ENCODE measurements around the gene STAM. TPM values are rescaled to one million over a fixed set of nuclear protein-coding genes. Genes with fewer than 3 reads are reported as not detected.

STAM gene
- total RNA-seq, 1 donor from 2014 or later = 29.0 TPM

DNA sequence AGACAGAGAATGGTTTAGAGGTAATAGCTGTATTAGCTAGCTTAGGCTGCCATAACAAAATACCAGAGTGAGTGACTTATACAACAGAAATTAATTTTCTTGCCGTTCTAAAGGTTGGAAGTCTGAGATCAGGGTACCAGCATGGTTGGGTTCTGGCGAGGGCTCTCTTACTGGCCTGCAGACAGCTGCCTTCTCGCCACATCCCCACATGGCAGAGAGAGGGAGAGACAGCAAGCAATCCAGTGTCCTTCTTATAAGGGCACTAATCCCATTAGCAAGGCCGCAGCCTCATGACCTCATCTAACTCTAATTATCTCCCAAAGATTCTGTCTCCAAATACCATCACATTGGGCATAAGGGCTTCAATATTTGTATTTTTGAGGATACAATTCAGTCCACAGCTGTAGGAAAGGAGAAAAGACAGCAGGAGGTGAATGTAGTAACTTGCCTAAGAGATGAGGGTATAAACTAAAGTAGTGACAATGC is 3.6 kb upstream of the STAM start:
- TF ChIP-seq, protein P1, sequence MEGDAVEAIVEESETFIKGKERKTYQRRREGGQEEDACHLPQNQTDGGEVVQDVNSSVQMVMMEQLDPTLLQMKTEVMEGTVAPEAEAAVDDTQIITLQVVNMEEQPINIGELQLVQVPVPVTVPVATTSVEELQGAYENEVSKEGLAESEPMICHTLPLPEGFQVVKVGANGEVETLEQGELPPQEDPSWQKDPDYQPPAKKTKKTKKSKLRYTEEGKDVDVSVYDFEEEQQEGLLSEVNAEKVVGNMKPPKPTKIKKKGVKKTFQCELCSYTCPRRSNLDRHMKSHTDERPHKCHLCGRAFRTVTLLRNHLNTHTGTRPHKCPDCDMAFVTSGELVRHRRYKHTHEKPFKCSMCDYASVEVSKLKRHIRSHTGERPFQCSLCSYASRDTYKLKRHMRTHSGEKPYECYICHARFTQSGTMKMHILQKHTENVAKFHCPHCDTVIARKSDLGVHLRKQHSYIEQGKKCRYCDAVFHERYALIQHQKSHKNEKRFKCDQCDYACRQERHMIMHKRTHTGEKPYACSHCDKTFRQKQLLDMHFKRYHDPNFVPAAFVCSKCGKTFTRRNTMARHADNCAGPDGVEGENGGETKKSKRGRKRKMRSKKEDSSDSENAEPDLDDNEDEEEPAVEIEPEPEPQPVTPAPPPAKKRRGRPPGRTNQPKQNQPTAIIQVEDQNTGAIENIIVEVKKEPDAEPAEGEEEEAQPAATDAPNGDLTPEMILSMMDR (conservative IDR thresholded peaks at IDR 0.05) = no peak
- no peak overlapping the region for H3K27ac Mint-ChIP-seq (ENCODE audit: unreplicated experiment)
- peaks cover 10% of the 10 kb centered on the region for H3K36me3 Mint-ChIP-seq (ENCODE audit: low read depth)
- peak overlapping the region; percentile 38 for H3K4me3 Mint-ChIP-seq
- H3K4me1 Mint-ChIP-seq = peaks cover 20% of the 10 kb centered on the region
- H3K9me3 Mint-ChIP-seq = no peaks in the 10 kb centered on the region
- DNase-seq (ENCODE audit: low read depth, low spot score) = no peak
- H3K27me3 Mint-ChIP-seq (ENCODE audit: low read depth) = no peaks in the 10 kb centered on the region

DNA sequence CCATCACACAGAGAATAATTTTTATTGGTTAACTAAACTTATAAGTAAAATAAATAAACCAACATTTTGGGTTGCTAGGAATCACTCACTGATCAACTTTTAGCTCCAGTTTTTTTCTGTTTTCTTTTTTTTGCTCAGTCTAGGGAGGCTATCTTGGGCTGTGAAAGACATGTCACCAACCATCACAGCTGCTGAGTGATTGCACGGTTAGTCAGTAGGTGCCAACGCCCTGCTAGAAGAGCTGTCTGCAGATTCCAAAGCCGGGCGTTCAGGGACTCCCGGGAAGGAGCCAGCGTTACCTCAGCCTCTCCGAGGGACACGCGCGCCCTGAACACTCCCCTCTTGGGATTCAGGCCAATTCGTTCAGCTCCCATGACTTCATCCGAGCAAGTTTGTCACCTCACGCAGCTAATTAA is 604 bp upstream of the STAM start:
- Mint-ChIP-seq H3K27ac (ENCODE audit: unreplicated experiment) (peak overlapping the region; percentile 100), H3K27me3 (ENCODE audit: low read depth) (no peaks in the 10 kb centered on the region), H3K9me3 (no peaks in the 10 kb centered on the region), H3K4me3 (peak overlapping the region; percentile 99), H3K36me3 (ENCODE audit: low read depth) (peaks cover 15% of the 10 kb centered on the region), H3K4me1 (peaks cover 30% of the 10 kb centered on the region)
- DNase-seq (ENCODE audit: low read depth, low spot score) = no peak
- TF ChIP-seq, protein P1 (conservative IDR thresholded peaks at IDR 0.05) = no peak

DNA sequence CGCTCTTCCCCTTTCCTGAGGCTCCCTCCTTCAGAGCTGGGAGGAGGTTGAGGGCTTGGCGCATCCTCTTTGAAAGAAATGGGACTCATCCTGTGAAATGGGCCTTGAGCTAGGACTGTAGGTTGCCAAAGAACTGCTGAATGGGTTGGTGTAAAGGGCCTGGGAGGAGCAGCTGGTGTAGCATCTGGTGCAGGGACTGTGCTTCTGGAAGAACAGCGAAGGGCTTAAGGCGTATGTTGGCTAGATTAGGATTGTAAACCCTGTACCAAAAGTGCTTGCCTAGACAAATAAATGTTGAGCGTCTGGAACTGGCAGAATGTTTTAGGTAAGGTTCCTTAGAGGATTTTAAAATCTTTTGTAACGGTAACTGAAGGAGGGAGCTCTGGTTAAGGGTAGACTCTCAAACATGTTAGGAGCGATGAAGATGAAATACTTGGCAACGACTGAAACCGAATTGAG is 563 bp downstream of the STAM start:
- TF ChIP-seq, protein P1 (conservative IDR thresholded peaks at IDR 0.05) = no peak
- H3K36me3 Mint-ChIP-seq (ENCODE audit: low read depth) = peaks cover 15% of the 10 kb centered on the region
- H3K4me1 Mint-ChIP-seq = peaks cover 36% of the 10 kb centered on the region
- peak overlapping the region; percentile 99 for H3K4me3 Mint-ChIP-seq
- no peaks in the 10 kb centered on the region for H3K9me3 Mint-ChIP-seq
- no peaks in the 10 kb centered on the region for H3K27me3 Mint-ChIP-seq (ENCODE audit: low read depth)
- DNase-seq (ENCODE audit: low read depth, low spot score) = peak; percentile 2
- peak overlapping the region; percentile 100 for H3K27ac Mint-ChIP-seq (ENCODE audit: unreplicated experiment)

DNA sequence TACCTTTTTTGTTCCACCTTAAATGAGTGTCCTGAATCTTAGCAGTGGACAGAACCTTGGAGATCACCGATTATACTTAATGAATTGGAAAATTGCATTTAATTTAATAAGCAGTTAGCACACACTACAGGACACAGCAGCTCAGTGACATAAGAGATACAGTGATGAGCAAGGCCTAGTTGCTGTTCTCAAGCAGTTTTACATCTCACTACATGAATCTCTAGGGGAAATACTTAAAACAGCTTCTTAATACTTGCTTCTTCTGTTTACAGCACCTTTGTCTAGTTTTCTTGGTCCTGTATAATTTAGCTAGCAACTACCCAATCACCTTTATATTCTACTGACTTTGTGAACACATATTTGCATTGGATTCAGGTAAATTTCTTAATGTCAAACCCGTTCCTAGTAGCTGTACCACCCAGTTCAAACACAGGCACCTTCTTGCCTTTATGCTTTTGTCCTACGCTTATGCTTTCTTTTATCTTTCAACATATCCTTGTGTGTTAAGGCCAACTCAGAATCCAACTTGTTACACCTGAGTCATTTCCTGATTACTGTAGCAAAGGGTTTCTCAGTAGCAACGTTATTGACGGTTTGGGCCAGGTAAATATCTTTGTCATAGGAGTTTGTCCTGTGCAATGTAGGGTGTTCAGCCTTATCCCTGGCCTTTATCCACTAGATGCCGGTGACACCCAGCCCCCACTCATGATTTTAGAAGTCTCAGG is 1.8 kb downstream of the STAM start:
- TF ChIP-seq, protein P1 (conservative IDR thresholded peaks at IDR 0.05) = no peak
- no peak overlapping the region for H3K27ac Mint-ChIP-seq (ENCODE audit: unreplicated experiment)
- H3K36me3 Mint-ChIP-seq (ENCODE audit: low read depth) = peaks cover 8% of the 10 kb centered on the region
- DNase-seq (ENCODE audit: low read depth, low spot score) = no peak
- no peaks in the 10 kb centered on the region for H3K27me3 Mint-ChIP-seq (ENCODE audit: low read depth)
- peak overlapping the region; percentile 99 for H3K4me3 Mint-ChIP-seq
- H3K9me3 Mint-ChIP-seq = no peaks in the 10 kb centered on the region
- peaks cover 44% of the 10 kb centered on the region for H3K4me1 Mint-ChIP-seq

DNA sequence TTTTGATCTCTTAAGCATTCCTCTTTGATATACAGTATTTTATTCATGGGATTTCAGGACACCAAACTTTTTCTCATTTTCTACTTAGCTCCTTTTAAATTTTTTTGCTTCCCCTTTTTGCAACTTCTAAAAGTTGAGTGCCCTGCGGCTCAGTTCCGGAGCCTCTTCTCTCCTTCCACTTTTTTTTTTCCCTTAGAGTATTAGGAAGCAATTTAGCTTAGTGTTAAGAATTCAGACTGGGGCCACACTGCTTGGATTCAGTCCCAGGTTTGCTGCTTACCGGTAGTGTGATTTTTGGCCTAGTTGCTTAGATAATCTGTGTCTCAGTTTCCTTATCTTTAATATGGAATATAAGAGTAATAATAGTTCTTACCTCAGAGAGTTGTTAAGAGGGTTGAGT is 3.4 kb downstream of the STAM start:
- TF ChIP-seq, protein P1 (conservative IDR thresholded peaks at IDR 0.05) = no peak
- H3K27me3 Mint-ChIP-seq (ENCODE audit: low read depth) = no peaks in the 10 kb centered on the region
- no peaks in the 10 kb centered on the region for H3K9me3 Mint-ChIP-seq
- peak overlapping the region; percentile 61 for H3K4me3 Mint-ChIP-seq
- H3K36me3 Mint-ChIP-seq (ENCODE audit: low read depth) = peaks cover 10% of the 10 kb centered on the region
- peaks cover 51% of the 10 kb centered on the region for H3K4me1 Mint-ChIP-seq
- no peak for DNase-seq (ENCODE audit: low read depth, low spot score)
- no peak overlapping the region for H3K27ac Mint-ChIP-seq (ENCODE audit: unreplicated experiment)
